ENCODE results near the gene MYL6B.

- TF ChIP-seq, protein P1, sequence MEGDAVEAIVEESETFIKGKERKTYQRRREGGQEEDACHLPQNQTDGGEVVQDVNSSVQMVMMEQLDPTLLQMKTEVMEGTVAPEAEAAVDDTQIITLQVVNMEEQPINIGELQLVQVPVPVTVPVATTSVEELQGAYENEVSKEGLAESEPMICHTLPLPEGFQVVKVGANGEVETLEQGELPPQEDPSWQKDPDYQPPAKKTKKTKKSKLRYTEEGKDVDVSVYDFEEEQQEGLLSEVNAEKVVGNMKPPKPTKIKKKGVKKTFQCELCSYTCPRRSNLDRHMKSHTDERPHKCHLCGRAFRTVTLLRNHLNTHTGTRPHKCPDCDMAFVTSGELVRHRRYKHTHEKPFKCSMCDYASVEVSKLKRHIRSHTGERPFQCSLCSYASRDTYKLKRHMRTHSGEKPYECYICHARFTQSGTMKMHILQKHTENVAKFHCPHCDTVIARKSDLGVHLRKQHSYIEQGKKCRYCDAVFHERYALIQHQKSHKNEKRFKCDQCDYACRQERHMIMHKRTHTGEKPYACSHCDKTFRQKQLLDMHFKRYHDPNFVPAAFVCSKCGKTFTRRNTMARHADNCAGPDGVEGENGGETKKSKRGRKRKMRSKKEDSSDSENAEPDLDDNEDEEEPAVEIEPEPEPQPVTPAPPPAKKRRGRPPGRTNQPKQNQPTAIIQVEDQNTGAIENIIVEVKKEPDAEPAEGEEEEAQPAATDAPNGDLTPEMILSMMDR (conservative IDR thresholded peaks at IDR 0.05; ENCODE audit: low read length) = no peak
- no peak for TF ChIP-seq EZH2phosphoT487 (IDR thresholded peaks at IDR 0.05; ENCODE audit: borderline replicate concordance, low read depth, low read length)
These were observed 1.3 kb downstream of the MYL6B start for GRCh38 chr12:56153678-56154065.
